Testis (tissue), 2 donors: Measurements from ENCODE around the gene BARHL2.

Source experiments
- POLR2A ChIP-seq: fragments of 450-650 bp; IDR thresholded peaks from one replicate; pipeline ENCODE4 v1.6.1; 2017; ENCODE audit warnings: antibody characterized with exemption, mild to moderate bottlenecking, moderate library complexity
- TF ChIP-seq, protein P1 (sequence below), 3 experiments: fragments of 450-650 bp in 2 of 3; fragments of 200-600 bp in 1 of 3; sonication (generic) in 1 of 3; IDR thresholded peaks; one replicate each; pipeline ENCODE4 v1.5.1; 2016 to 2019; ENCODE audit warnings: antibody characterized with exemption in 3 of 3, mild to moderate bottlenecking in 2 of 3, moderate library complexity in 1 of 3

DNA sequence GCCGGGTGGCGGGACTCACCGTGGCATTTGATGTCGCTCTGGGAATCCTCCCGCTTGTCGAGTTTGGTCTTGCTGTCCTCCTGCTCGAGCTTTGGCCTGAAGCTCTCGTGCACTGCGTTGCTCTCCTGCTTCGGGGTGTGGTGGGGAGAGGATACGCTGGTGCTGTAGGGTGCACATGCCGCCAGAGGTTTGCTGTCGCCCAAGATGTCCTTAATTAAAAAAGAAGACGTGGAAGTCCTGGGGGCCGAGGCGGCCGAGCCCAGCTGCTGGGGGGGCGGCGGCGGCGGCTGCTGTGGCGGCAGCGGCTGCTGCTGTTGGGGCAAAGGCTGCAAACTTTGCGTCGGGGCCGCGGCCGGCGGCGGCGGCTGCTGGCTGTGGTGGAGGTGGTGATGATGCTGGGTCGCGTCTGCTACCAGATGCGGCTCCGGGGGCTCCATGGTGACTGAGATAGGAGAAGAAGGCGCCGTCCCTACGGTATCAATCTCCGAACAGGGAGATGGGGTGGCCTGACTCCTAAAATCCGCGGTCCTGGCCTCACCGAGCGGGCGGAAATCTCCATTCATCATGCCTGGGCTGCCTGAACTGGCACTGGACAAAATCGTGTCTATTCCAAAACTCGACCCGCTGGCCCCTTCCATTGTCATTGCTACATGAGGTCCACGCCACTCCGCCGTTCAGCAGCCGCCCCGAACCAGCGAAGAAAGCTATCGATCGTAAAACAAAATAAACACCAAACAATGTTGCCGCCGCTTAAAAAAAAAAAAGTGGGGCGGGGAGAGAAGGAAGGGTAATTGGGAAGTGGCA, at the start of gene BARHL2:
- TF ChIP-seq, protein P1, sequence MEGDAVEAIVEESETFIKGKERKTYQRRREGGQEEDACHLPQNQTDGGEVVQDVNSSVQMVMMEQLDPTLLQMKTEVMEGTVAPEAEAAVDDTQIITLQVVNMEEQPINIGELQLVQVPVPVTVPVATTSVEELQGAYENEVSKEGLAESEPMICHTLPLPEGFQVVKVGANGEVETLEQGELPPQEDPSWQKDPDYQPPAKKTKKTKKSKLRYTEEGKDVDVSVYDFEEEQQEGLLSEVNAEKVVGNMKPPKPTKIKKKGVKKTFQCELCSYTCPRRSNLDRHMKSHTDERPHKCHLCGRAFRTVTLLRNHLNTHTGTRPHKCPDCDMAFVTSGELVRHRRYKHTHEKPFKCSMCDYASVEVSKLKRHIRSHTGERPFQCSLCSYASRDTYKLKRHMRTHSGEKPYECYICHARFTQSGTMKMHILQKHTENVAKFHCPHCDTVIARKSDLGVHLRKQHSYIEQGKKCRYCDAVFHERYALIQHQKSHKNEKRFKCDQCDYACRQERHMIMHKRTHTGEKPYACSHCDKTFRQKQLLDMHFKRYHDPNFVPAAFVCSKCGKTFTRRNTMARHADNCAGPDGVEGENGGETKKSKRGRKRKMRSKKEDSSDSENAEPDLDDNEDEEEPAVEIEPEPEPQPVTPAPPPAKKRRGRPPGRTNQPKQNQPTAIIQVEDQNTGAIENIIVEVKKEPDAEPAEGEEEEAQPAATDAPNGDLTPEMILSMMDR (IDR thresholded peaks at IDR 0.05) = no peak
- no peak for TF ChIP-seq POLR2A
